WERI-Rb-1 (cell line): Measurements from ENCODE around the gene DMD.

Experiments used
- DNase-seq: peaks from one replicate; pipeline ENCODE4 v3.0.0-alpha.2; 2020
- H3K27ac ChIP-seq: fragments of 250-450 bp; sonication (Bioruptor Pico); 2 replicates; pipeline ENCODE4 v1.5.1; 2020; ENCODE audit warnings: mild to moderate bottlenecking, moderate library complexity
- H3K27me3 ChIP-seq: fragments of 250-450 bp; sonication (Bioruptor Pico); 2 replicates; pipeline ENCODE4 v1.5.1; 2021; ENCODE audit warnings: mild to moderate bottlenecking, low read depth, moderate library complexity; ENCODE audit not compliant: insufficient read depth, severe bottlenecking
- H3K36me3 ChIP-seq: fragments of 250-450 bp; sonication (Bioruptor Pico); 2 replicates; pipeline ENCODE4 v1.5.1; 2020; ENCODE audit warnings: mild to moderate bottlenecking, moderate library complexity
- H3K4me3 ChIP-seq: 2 replicates; pipeline ENCODE4 v1.5.1; 2011; ENCODE audit warnings: low read depth, mild to moderate bottlenecking, control low read depth, low read length
- H3K9me3 ChIP-seq: fragments of 250-450 bp; sonication (Bioruptor Pico); 2 replicates; pipeline ENCODE4 v1.5.1; 2021; ENCODE audit warnings: mild to moderate bottlenecking, moderate library complexity; ENCODE audit not compliant: severe bottlenecking
- TF ChIP-seq, protein P1 (sequence below): IDR thresholded peaks from 2 replicates; pipeline ENCODE4 v1.5.1; 2011; ENCODE audit warnings: low read depth, mild to moderate bottlenecking, control low read depth, inconsistent platforms, low read length

Gene DMD

DNA sequence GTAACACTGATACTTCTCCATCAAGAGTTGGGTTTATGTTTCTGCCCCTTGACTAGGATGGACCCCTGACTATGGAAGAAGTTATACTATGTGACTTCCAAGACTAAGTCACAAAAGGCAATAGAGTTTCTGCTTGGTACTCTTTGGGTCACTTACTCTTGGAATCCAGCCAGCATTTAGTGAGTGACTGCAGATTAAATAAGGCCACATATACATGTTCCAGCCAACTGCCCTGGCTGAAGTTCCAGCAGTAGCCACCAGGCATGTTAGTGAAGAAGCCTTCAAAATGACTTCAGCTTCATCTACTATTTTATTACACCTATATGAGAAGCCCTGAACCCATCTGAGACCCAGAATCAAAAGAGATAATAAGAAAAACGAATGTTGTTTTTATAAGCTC is 524.0 kb downstream of the DMD start:
- TF ChIP-seq, protein P1, sequence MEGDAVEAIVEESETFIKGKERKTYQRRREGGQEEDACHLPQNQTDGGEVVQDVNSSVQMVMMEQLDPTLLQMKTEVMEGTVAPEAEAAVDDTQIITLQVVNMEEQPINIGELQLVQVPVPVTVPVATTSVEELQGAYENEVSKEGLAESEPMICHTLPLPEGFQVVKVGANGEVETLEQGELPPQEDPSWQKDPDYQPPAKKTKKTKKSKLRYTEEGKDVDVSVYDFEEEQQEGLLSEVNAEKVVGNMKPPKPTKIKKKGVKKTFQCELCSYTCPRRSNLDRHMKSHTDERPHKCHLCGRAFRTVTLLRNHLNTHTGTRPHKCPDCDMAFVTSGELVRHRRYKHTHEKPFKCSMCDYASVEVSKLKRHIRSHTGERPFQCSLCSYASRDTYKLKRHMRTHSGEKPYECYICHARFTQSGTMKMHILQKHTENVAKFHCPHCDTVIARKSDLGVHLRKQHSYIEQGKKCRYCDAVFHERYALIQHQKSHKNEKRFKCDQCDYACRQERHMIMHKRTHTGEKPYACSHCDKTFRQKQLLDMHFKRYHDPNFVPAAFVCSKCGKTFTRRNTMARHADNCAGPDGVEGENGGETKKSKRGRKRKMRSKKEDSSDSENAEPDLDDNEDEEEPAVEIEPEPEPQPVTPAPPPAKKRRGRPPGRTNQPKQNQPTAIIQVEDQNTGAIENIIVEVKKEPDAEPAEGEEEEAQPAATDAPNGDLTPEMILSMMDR = no peak
- no peak overlapping the region for H3K4me3 ChIP-seq
- no peaks in the 10 kb centered on the region for H3K9me3 ChIP-seq
- DNase-seq = no peak
- H3K36me3 ChIP-seq = no peaks in the 10 kb centered on the region
- H3K27ac ChIP-seq = no peak overlapping the region
- no peaks in the 10 kb centered on the region for H3K27me3 ChIP-seq

DNA sequence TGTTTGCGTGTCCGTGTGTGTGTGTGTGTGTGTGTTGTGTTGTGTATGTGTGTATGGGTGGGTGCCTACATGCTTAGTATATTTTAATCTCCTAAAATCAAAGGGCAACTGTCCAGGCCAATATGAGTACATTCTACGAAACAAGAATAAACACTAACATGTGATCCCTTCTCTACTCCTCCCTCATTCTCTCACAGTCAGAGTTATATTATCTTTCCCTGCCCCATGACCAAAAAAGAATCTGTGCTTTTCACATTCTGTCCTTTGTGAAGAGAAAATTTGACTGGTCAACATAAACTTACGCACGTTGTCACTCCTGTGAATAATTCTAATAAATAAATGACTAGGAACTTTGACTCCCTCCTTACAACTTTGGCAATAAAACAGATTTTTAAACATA is 532.9 kb downstream of the DMD start:
- no peak for DNase-seq
- Histone ChIP-seq H3K27ac (no peak overlapping the region), H3K36me3 (no peaks in the 10 kb centered on the region), H3K27me3 (no peaks in the 10 kb centered on the region), H3K9me3 (no peaks in the 10 kb centered on the region), H3K4me3 (no peak overlapping the region)
- TF ChIP-seq, protein P1 = no peak

DNA sequence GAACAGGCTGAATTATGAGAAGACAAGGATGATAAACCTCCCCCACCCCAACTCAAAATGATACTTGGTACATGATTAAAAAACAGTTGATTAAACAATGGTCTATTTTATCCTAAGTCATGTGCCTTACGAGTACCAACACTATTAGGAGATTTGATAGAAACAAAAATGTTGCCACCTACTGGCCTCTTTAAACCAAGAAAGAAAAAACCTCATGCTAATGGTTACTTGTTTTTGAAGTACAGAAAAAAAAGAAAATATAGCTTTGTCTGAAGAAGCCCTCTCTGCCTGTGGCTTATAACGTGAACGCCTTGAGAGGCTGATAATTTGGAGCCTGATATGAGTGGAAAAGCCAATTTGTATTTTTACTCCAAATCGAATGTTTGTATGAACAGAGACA is 538.2 kb downstream of the DMD start:
- no peak overlapping the region for H3K27ac ChIP-seq
- no peak for DNase-seq
- TF ChIP-seq, protein P1 = no peak
- no peaks in the 10 kb centered on the region for H3K27me3 ChIP-seq
- H3K4me3 ChIP-seq = no peak overlapping the region
- H3K9me3 ChIP-seq = no peaks in the 10 kb centered on the region
- no peaks in the 10 kb centered on the region for H3K36me3 ChIP-seq

DNA sequence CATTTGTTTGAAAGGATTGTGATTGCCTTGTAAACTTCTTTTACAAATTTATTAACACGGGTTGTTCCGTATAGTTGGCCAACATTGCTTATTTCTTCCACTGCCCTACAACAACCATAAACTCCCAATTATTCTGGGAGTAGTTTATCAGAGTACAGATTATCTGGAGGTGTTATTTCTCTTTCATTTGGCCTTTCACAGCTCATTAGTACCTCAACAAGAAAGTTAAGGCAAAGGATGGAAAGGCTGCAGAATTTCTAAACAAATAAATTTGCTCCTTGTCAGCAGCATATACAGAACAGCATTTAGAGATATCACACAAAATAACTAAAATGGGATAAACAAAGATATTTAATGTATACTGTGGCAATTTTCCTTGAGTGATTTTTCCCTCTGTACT is 548.8 kb downstream of the DMD start:
- Histone ChIP-seq H3K4me3 (no peak overlapping the region), H3K9me3 (no peaks in the 10 kb centered on the region), H3K27ac (no peak overlapping the region), H3K36me3 (no peaks in the 10 kb centered on the region), H3K27me3 (peaks cover 6% of the 10 kb centered on the region)
- TF ChIP-seq, protein P1 = no peak
- no peak for DNase-seq

DNA sequence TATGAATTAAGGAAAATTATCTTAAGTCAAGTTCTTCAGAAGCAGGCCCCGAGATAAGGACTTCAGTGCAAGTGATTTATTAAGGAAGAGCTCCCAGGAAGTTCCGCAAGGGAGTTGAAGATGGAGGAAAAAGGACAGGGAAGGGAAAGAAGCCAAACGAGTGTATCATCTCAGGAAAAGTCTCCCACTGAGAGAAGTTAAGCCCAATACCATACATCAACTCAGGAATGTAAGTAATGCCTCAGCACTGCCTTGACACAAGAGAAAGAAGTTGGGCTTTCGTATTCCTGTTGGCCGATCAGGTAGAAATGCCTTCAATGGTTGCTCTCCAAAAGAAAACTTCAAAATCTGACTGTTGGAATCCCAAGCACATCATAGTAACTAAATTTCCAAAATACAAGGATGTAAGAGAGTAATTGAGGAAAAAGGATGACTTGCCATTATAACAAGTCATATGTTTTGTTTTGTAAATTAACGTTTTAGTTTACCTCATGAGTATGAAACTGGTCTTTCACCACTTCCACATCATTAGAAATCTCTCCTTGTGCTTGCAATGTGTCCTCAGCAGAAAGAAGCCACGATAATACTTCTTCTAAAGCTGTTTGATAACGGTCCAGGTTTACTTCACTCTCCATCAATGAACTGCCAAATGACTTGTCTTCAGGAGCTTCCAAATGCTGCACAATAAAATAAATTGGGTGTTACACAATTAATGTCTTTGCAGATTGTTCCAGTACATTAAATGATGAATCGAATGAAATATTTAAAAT is 566.7 kb downstream of the DMD start:
- no peaks in the 10 kb centered on the region for H3K9me3 ChIP-seq
- no peak overlapping the region for H3K4me3 ChIP-seq
- H3K36me3 ChIP-seq = no peaks in the 10 kb centered on the region
- no peaks in the 10 kb centered on the region for H3K27me3 ChIP-seq
- TF ChIP-seq, protein P1 = no peak
- H3K27ac ChIP-seq = no peak overlapping the region
- DNase-seq = no peak

DNA sequence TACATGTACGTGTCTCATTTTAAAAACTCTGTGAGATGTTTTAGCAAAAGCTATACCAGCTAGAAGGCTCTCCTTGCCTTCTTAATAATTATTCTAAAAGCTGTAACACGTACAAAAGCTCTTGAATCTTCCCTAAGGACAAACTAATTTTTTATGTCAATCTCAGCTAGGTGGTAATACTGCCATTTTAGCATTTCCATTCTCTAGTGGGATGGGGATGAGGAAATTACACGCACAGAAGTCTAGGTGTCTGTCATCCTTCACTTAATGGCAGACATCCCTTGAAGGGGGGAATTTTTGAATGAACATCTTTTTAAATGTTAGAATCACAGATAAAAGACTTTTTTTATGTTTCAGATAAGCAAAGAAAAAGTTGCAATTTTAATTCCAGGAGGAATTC is 569.1 kb downstream of the DMD start:
- H3K27me3 ChIP-seq = no peaks in the 10 kb centered on the region
- H3K4me3 ChIP-seq = no peak overlapping the region
- no peak overlapping the region for H3K27ac ChIP-seq
- H3K9me3 ChIP-seq = no peaks in the 10 kb centered on the region
- TF ChIP-seq, protein P1 = no peak
- DNase-seq = no peak
- H3K36me3 ChIP-seq = no peaks in the 10 kb centered on the region
